ENCODE measurements around the gene ARID5B.
"Not testable (repeated sequence)": the region's sequence is repeated elsewhere in the genome, so short reads cannot be mapped to it uniquely, and the experiment has no call there.

The ARID5B gene

GRCh38 chr10:61971003-61971325, 69.5 kb downstream of the ARID5B start:
- H3K4me3 ChIP-seq (ENCODE audit: low read depth, low read length): no peak overlapping the region
- no peak for TF ChIP-seq CTCF (IDR thresholded peaks at IDR 0.05; ENCODE audit: borderline replicate concordance, insufficient read depth, low read depth, low read length)

- H3K4me3 ChIP-seq (ENCODE audit: low read depth, low read length): no peak overlapping the region
- no peak for TF ChIP-seq CTCF (IDR thresholded peaks at IDR 0.05; ENCODE audit: borderline replicate concordance, insufficient read depth, low read depth, low read length)
These were observed 71.7 kb downstream of the ARID5B start for GRCh38 chr10:61973169-61973568.

- H3K4me3 ChIP-seq (ENCODE audit: low read depth, low read length): no peak overlapping the region
These were observed 72.4 kb downstream of the ARID5B start for GRCh38 chr10:61973906-61974305.

GRCh38 chr10:61974601-61975390, 73.3 kb downstream of the ARID5B start:
- H3K4me3 ChIP-seq (ENCODE audit: low read depth, low read length): no peak overlapping the region
- no peak for TF ChIP-seq CTCF (IDR thresholded peaks at IDR 0.05; ENCODE audit: borderline replicate concordance, insufficient read depth, low read depth, low read length)

More at GRCh38 chr10:61973906-61974305, 72.4 kb downstream of the ARID5B start:
- no peak for TF ChIP-seq CTCF (IDR thresholded peaks at IDR 0.05; ENCODE audit: borderline replicate concordance, insufficient read depth, low read depth, low read length)

- no peak for TF ChIP-seq CTCF (IDR thresholded peaks at IDR 0.05; ENCODE audit: borderline replicate concordance, insufficient read depth, low read depth, low read length)
- no peak overlapping the region for H3K4me3 ChIP-seq (ENCODE audit: low read depth, low read length)
These were observed 74.0 kb downstream of the ARID5B start for GRCh38 chr10:61975391-61975932.

GRCh38 chr10:61976951-61977721, 75.6 kb downstream of the ARID5B start:
- H3K4me3 ChIP-seq (ENCODE audit: low read depth, low read length): not testable (repeated sequence)

- H3K4me3 ChIP-seq (ENCODE audit: low read depth, low read length): no peak overlapping the region
- TF ChIP-seq CTCF (IDR thresholded peaks at IDR 0.05; ENCODE audit: borderline replicate concordance, insufficient read depth, low read depth, low read length): peak; percentile 47; the same call in 1 of the 2 replicates
These were observed 77.5 kb downstream of the ARID5B start for GRCh38 chr10:61978965-61979364.

All from GM12875 (cell line).